K562 (cell line): ENCODE results near the gene CYB5RL.

ENCODE experiments used
- EP300 ChIP-seq: IDR thresholded peaks from 2 replicates; pipeline ENCODE4 v1.6.1; 2012; ENCODE audit warnings: low read length, improper control_type of control experiment
- HDAC6 ChIP-seq: IDR thresholded peaks from 2 replicates; pipeline ENCODE4 v1.6.1; 2012; ENCODE audit warnings: low read depth, mild to moderate bottlenecking, control low read depth, inconsistent platforms, low read length, moderate library complexity
- JUNB ChIP-seq: fragments of 450-650 bp; formaldehyde crosslinking; conservative IDR thresholded peaks from 2 replicates; pipeline ENCODE4 v1.4.0; 2020; ENCODE audit warnings: mild to moderate bottlenecking

- no peak for TF ChIP-seq EP300
- no peak for TF ChIP-seq JUNB (CRISPR knock-in tag)
- TF ChIP-seq HDAC6, result no peak
Measured at GRCh38 chr1:54222711-54223110, 22.9 kb upstream of the CYB5RL start.
